Mucosa of stomach (tissue), 1 donor: ENCODE results near the gene PLXNA3.

Experiments used
- H3K27me3 ChIP-seq: one replicate; pipeline ENCODE4 v1.7.0; 2013; ENCODE audit warnings: mild to moderate bottlenecking, low read length; ENCODE audit not compliant: control insufficient read depth, insufficient read depth
- H3K36me3 ChIP-seq: one replicate; pipeline ENCODE4 v1.7.0; 2013; ENCODE audit warnings: low read length; ENCODE audit not compliant: control insufficient read depth, insufficient read depth
- H3K4me1 ChIP-seq: one replicate; pipeline ENCODE4 v1.7.0; 2013; ENCODE audit warnings: mild to moderate bottlenecking, low read length; ENCODE audit not compliant: control insufficient read depth, insufficient read depth
- H3K4me3 ChIP-seq: one replicate; pipeline ENCODE4 v1.7.0; 2013; ENCODE audit warnings: low read length
- H3K9ac ChIP-seq: one replicate; pipeline ENCODE4 v1.7.0; 2013; ENCODE audit warnings: mild to moderate bottlenecking, low read length, moderate library complexity
- H3K9me3 ChIP-seq: one replicate; pipeline ENCODE4 v1.7.0; 2013; ENCODE audit warnings: mild to moderate bottlenecking, low read length, moderate library complexity; ENCODE audit not compliant: control insufficient read depth
- donor health status: Pancreatic carcinoma.

Gene PLXNA3

GRCh38 chrX:154506483-154507332 is 48.6 kb downstream of the PLXNA3 start:
- H3K9me3 ChIP-seq, result no peaks in the 10 kb centered on the region
- H3K27me3 ChIP-seq, result no peaks in the 10 kb centered on the region
- no peaks in the 10 kb centered on the region for H3K4me1 ChIP-seq
- H3K36me3 ChIP-seq, result no peaks in the 10 kb centered on the region
- H3K4me3 ChIP-seq, result no peak overlapping the region
- H3K9ac ChIP-seq, result no peak overlapping the region

- H3K9ac ChIP-seq, result no peak overlapping the region
- H3K4me1 ChIP-seq, result no peaks in the 10 kb centered on the region
- no peaks in the 10 kb centered on the region for H3K36me3 ChIP-seq
- no peak overlapping the region for H3K4me3 ChIP-seq
- H3K9me3 ChIP-seq, result no peaks in the 10 kb centered on the region
- no peaks in the 10 kb centered on the region for H3K27me3 ChIP-seq
Observed at GRCh38 chrX:154507673-154508383, 49.7 kb downstream of the PLXNA3 start.

- H3K9me3 ChIP-seq, result no peaks in the 10 kb centered on the region
- no peak overlapping the region for H3K9ac ChIP-seq
- H3K36me3 ChIP-seq, result no peaks in the 10 kb centered on the region
- no peaks in the 10 kb centered on the region for H3K4me1 ChIP-seq
- no peak overlapping the region for H3K4me3 ChIP-seq
- no peaks in the 10 kb centered on the region for H3K27me3 ChIP-seq
Observed at GRCh38 chrX:154508384-154508745, 50.3 kb downstream of the PLXNA3 start.

- Histone ChIP-seq H3K36me3 (no peaks in the 10 kb centered on the region), H3K9ac (no peak overlapping the region), H3K9me3 (no peaks in the 10 kb centered on the region), H3K4me1 (no peaks in the 10 kb centered on the region), H3K27me3 (no peaks in the 10 kb centered on the region), H3K4me3 (no peak overlapping the region)
Observed at GRCh38 chrX:154509455-154509854, 51.4 kb downstream of the PLXNA3 start.

GRCh38 chrX:154511761-154512160 is 53.7 kb downstream of the PLXNA3 start:
- Histone ChIP-seq H3K36me3 (no peaks in the 10 kb centered on the region), H3K4me1 (no peaks in the 10 kb centered on the region), H3K4me3 (no peak overlapping the region), H3K9me3 (no peaks in the 10 kb centered on the region), H3K27me3 (no peaks in the 10 kb centered on the region), H3K9ac (no peak overlapping the region)

- Histone ChIP-seq H3K4me1 (peaks cover 9% of the 10 kb centered on the region), H3K27me3 (no peaks in the 10 kb centered on the region), H3K9ac (no peak overlapping the region), H3K9me3 (no peaks in the 10 kb centered on the region), H3K4me3 (no peak overlapping the region), H3K36me3 (no peaks in the 10 kb centered on the region)
Observed at GRCh38 chrX:154512879-154513553, 54.9 kb downstream of the PLXNA3 start.

GRCh38 chrX:154513716-154514115 is 55.6 kb downstream of the PLXNA3 start:
- Histone ChIP-seq H3K9me3 (no peaks in the 10 kb centered on the region), H3K4me3 (no peak overlapping the region), H3K4me1 (peaks cover 9% of the 10 kb centered on the region), H3K36me3 (no peaks in the 10 kb centered on the region), H3K9ac (no peak overlapping the region), H3K27me3 (no peaks in the 10 kb centered on the region)

- Histone ChIP-seq H3K27me3 (no peaks in the 10 kb centered on the region), H3K36me3 (no peaks in the 10 kb centered on the region), H3K4me3 (peak overlapping the region; percentile 77), H3K9me3 (no peaks in the 10 kb centered on the region), H3K9ac (peak overlapping the region; percentile 90), H3K4me1 (peaks cover 9% of the 10 kb centered on the region)
Observed at GRCh38 chrX:154515090-154515965, 57.2 kb downstream of the PLXNA3 start.

GRCh38 chrX:154515966-154516655 is 58.0 kb downstream of the PLXNA3 start, which contains the start of gene FAM3A:
TSS of gene FAM3A (minus strand) at chrX:154516232. CDS start at chrX:154515772, 460 bp downstream.
- H3K27me3 ChIP-seq, result no peaks in the 10 kb centered on the region
- H3K36me3 ChIP-seq, result no peaks in the 10 kb centered on the region
- peaks cover 9% of the 10 kb centered on the region for H3K4me1 ChIP-seq

GRCh38 chrX:154516656-154517100 is 58.6 kb downstream of the PLXNA3 start:
- Histone ChIP-seq H3K4me3 (no peak overlapping the region), H3K9ac (peak overlapping the region; percentile 80), H3K9me3 (no peaks in the 10 kb centered on the region), H3K27me3 (no peaks in the 10 kb centered on the region), H3K36me3 (no peaks in the 10 kb centered on the region), H3K4me1 (peaks cover 9% of the 10 kb centered on the region)

More at GRCh38 chrX:154515966-154516655, 58.0 kb downstream of the PLXNA3 start, which contains the start of gene FAM3A:
- H3K9me3 ChIP-seq, result no peaks in the 10 kb centered on the region
- H3K9ac ChIP-seq, result peak within 1 kb of the TSS; percentile 90
- peak within 1 kb of the TSS; percentile 77 for H3K4me3 ChIP-seq
